Measurements from ENCODE around the gene CDKN2C.
A peak's percentile ranks its signal among the peaks of the same experiment; 100 is the strongest.

CDKN2C gene

DNA sequence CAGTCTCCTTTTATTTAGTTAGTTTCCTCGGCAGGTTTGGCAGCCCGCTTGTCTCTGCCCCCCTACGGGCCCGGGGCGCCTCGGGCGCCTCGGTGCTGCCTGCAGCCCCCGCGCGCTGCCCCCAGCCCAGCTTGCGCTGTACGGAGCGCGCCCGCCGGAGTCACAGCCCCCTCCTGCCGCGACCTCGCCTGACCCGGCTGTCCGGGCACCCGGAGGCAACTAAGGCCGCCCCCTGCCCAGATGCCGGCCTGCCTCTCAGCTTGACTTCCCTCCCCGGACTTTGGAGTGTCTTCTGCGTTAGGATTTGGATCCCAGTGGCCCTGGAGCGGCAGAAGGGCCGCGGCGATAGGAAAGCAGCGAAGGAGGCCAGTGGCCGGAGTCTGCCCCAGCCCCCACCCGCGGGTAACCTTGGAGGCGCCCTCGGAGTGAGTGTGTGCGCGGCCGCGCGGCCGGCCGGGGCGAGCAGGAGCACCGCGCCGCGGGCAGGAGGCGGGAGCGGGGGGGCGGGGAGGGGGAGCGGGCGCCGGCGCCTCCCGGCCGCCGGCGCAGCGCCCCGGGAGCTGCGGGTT, 7.6 kb downstream of the CDKN2C start:
- Histone ChIP-seq H3K9me3 (no peaks in the 10 kb centered on the region), H3K36me3 (peaks cover 3% of the 10 kb centered on the region; the same call in 1 of the 2 replicates), H3K27me3 (no peaks in the 10 kb centered on the region), H3K4me1 (no peaks in the 10 kb centered on the region), H3K4me3 (ENCODE audit: low read depth, low read length) (peak overlapping the region; percentile 78)
- DNase-seq, result peak; percentile 53
- TF ChIP-seq, protein P1, sequence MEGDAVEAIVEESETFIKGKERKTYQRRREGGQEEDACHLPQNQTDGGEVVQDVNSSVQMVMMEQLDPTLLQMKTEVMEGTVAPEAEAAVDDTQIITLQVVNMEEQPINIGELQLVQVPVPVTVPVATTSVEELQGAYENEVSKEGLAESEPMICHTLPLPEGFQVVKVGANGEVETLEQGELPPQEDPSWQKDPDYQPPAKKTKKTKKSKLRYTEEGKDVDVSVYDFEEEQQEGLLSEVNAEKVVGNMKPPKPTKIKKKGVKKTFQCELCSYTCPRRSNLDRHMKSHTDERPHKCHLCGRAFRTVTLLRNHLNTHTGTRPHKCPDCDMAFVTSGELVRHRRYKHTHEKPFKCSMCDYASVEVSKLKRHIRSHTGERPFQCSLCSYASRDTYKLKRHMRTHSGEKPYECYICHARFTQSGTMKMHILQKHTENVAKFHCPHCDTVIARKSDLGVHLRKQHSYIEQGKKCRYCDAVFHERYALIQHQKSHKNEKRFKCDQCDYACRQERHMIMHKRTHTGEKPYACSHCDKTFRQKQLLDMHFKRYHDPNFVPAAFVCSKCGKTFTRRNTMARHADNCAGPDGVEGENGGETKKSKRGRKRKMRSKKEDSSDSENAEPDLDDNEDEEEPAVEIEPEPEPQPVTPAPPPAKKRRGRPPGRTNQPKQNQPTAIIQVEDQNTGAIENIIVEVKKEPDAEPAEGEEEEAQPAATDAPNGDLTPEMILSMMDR (IDR thresholded peaks at IDR 0.05; ENCODE audit: low read depth, low read length), result no peak

DNA sequence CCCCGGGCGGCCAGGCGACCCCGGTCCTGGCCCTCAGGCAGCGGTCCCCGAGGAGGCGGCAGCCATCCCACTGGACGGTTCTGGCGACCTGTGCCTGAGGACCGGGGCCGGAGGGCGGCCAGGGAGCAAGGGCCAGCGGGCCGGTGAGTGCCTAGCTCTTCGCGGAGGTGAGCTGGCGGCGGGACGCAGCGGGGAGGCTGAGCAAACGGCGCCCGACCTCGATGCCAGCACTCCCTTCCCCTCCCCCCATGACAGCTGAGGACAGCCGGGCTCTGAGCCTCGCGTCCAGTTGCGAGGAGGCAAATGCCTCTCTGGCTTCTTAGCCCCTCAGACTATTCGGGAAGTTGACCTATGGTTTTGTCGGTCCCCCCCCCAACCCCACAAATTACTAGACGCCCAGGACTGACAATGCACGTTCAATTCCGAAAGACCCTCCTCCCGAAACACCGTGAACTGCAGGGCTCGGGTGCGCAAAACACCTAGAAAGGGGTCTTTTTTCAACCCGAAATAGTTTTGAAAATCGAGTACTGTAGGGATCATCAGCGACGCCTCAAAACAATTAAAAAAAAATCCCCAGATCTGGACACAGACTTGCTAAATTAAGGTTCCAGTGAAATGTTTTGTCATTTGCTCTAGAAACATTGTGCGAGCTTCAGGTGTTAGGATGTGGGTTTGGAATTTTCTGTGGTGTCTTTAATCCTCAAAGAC, 8.3 kb downstream of the CDKN2C start:
- Histone ChIP-seq H3K36me3 (peaks cover 3% of the 10 kb centered on the region; the same call in 1 of the 2 replicates), H3K4me3 (ENCODE audit: low read depth, low read length) (peak overlapping the region; percentile 78), H3K9me3 (no peaks in the 10 kb centered on the region), H3K4me1 (no peaks in the 10 kb centered on the region), H3K27me3 (no peaks in the 10 kb centered on the region)
- peak; percentile 81 for DNase-seq
- TF ChIP-seq, protein P1 (IDR thresholded peaks at IDR 0.05; ENCODE audit: low read depth, low read length), result no peak

DNA sequence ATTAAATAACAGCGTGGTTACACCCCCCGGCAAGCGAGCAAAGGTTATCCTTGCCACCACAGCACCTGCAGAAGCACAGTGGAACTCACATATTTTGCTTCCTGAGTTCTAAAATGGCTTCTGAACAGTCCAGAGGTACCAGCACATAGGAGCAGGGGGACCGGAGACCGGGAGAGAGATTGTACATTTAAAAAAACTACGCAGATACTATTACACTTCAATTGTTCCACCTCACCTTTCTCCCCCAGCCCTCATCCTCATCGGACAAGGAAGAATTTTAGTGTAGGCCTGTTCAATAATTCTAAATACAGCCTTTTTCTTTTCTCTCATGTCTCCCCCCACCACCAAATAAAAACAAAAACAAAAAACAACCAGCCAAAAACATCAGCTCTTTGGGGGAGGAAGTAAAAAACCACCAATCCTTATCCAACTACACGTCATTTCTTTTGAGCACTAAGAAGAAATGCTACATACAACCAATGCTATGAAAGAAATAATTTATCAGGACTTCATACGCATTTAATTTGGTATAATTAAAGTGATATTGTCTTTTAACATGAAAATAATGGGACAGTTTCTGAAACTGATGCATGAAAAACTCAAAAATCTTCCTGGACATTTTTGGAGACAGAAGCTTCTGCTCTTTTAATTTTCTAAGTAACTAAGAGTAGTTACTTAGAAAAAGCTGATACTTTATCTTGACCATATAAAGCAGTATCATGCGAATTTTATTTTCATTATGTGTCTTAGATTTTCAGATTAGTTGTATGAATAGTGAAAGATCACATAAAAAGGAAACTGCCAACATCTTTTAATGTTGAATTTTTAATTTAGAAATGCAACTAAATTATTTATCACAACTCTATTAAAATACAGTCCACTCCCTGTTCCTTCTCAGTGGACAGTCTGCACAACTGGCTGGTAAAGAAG, 9.1 kb downstream of the CDKN2C start:
- H3K36me3 ChIP-seq, result peaks cover under 1% of the 10 kb centered on the region; the same call in 1 of the 2 replicates
- peak; percentile 16 for DNase-seq
- no peaks in the 10 kb centered on the region for H3K27me3 ChIP-seq
- H3K9me3 ChIP-seq, result no peaks in the 10 kb centered on the region
- TF ChIP-seq, protein P1 (IDR thresholded peaks at IDR 0.05; ENCODE audit: low read depth, low read length), result no peak
- H3K4me3 ChIP-seq (ENCODE audit: low read depth, low read length), result peak overlapping the region; percentile 78
- no peaks in the 10 kb centered on the region for H3K4me1 ChIP-seq

DNA sequence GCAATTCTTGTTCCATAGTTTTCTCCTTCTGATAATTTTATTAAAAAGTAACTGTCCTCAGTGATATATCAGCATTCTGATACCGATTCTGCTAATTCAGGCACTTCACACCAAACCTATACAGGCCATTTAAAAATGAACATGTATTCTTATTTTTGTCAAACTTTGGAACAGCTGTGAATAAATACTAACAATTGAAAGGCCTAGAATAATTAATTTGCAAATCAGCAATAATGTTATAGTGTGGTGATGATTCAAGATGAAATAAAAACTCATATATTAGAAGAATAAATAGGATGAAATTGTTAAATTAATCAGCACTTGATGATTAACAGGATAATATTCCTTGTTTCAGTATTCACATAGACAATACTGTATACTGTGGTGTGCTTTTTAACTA, 9.9 kb downstream of the CDKN2C start:
- Histone ChIP-seq H3K4me3 (ENCODE audit: low read depth, low read length) (peak overlapping the region; percentile 78), H3K36me3 (no peaks in the 10 kb centered on the region), H3K9me3 (no peaks in the 10 kb centered on the region), H3K27me3 (no peaks in the 10 kb centered on the region), H3K4me1 (no peaks in the 10 kb centered on the region)
- TF ChIP-seq, protein P1 (IDR thresholded peaks at IDR 0.05; ENCODE audit: low read depth, low read length), result no peak
- no peak for DNase-seq

DNA sequence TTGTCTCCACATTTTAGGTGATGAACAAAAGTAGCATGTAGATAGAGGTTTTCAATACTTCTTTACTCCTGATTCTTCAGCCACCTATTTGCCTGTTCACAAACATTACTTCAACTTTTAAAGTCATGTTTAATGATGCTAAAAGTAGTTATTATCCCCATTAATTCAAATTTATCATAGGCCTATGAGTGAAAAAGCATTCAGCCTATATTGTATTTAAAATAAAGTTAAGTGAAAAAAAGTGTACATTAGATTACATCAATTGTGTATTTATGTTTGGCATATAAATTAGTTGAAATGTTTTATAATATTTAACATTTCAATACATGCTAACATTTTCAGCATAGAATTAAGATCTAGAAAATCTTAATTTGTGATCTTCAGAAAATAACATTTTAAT, 10.5 kb downstream of the CDKN2C start:
- Histone ChIP-seq H3K4me3 (ENCODE audit: low read depth, low read length) (peak overlapping the region; percentile 78), H3K27me3 (no peaks in the 10 kb centered on the region), H3K9me3 (no peaks in the 10 kb centered on the region), H3K4me1 (no peaks in the 10 kb centered on the region), H3K36me3 (no peaks in the 10 kb centered on the region)
- no peak for DNase-seq
- TF ChIP-seq, protein P1 (IDR thresholded peaks at IDR 0.05; ENCODE audit: low read depth, low read length), result no peak

Measured in BE2C (cell line).